MM.1S (cell line): ENCODE measurements around the gene DMGDH.

Experiments used
- DNase-seq: peaks from one replicate; pipeline ENCODE4 v3.0.0-alpha.2; 2015
- H2AFZ ChIP-seq: fragments of 300-600 bp; sonication (generic); 2 replicates; pipeline ENCODE4 v1.6.0; 2016; ENCODE audit warnings: antibody characterized with exemption, low read length
- H3F3A ChIP-seq: fragments of 300-600 bp; sonication (generic); 2 replicates; pipeline ENCODE4 v1.6.1; 2016; ENCODE audit warnings: mild to moderate bottlenecking, antibody characterized with exemption, low read length, moderate library complexity, mixed read lengths; ENCODE audit not compliant: insufficient read depth
- H3K27ac ChIP-seq: fragments of 300-600 bp; sonication (generic); 2 replicates; pipeline ENCODE4 v1.5.1; 2016; ENCODE audit warnings: mild to moderate bottlenecking, low read length
- H3K27me3 ChIP-seq: fragments of 300-600 bp; sonication (generic); replicated peaks from 2 replicates; pipeline ENCODE4 v1.6.0; 2016; ENCODE audit warnings: low read length; ENCODE audit not compliant: insufficient read depth
- H3K36me3 ChIP-seq: fragments of 300-600 bp; sonication (generic); replicated peaks from 2 replicates; pipeline ENCODE4 v1.6.1; 2016; ENCODE audit warnings: mild to moderate bottlenecking, low read length, mixed read lengths; ENCODE audit not compliant: insufficient read depth
- H3K4me1 ChIP-seq: fragments of 300-600 bp; sonication (generic); 2 replicates; pipeline ENCODE4 v1.6.1; 2016; ENCODE audit warnings: low read length, mixed read lengths
- H3K4me2 ChIP-seq: fragments of 300-600 bp; sonication (generic); 2 replicates; pipeline ENCODE4 v1.6.0; 2016; ENCODE audit warnings: low read depth, low read length
- H3K4me3 ChIP-seq: fragments of 300-600 bp; sonication (generic); 2 replicates; pipeline ENCODE4 v1.5.1; 2016; ENCODE audit warnings: low read length, mixed read lengths
- H3K79me2 ChIP-seq: fragments of 300-600 bp; sonication (generic); 2 replicates; pipeline ENCODE4 v1.6.1; 2016; ENCODE audit warnings: mixed run types, low read length, mixed read lengths
- H3K9ac ChIP-seq: fragments of 300-600 bp; sonication (generic); 2 replicates; pipeline ENCODE4 v1.6.1; 2016; ENCODE audit warnings: low read length, mixed read lengths
- H3K9me2 ChIP-seq: fragments of 300-600 bp; sonication (generic); replicated peaks from 2 replicates; pipeline ENCODE4 v1.6.1; 2016; ENCODE audit warnings: mild to moderate bottlenecking, low read length, mixed read lengths; ENCODE audit not compliant: insufficient read depth
- H3K9me3 ChIP-seq: fragments of 300-600 bp; sonication (generic); replicated peaks from 2 replicates; pipeline ENCODE4 v1.6.1; 2016; ENCODE audit warnings: mild to moderate bottlenecking, low read length, mixed read lengths; ENCODE audit not compliant: insufficient read depth
- H4K20me1 ChIP-seq: fragments of 300-600 bp; sonication (generic); 2 replicates; pipeline ENCODE4 v1.6.1; 2016; ENCODE audit warnings: mild to moderate bottlenecking, low read length, moderate library complexity, mixed read lengths; ENCODE audit not compliant: insufficient read depth
- CTCF ChIP-seq: fragments of 300-600 bp; sonication (generic); IDR thresholded peaks from 2 replicates; pipeline ENCODE4 v1.5.1; 2016; ENCODE audit warnings: antibody characterized with exemption, low read length, mixed read lengths
- EZH2 ChIP-seq: fragments of 300-600 bp; sonication (generic); optimal IDR thresholded peaks from 2 replicates; pipeline ENCODE3; 2017; ENCODE audit warnings: low read depth, mild to moderate bottlenecking, antibody characterized with exemption, low read length, mixed read lengths
- EZH2phosphoT487 ChIP-seq: fragments of 300-600 bp; sonication (generic); IDR thresholded peaks from 2 replicates; pipeline ENCODE4 v1.6.1; 2018; ENCODE audit warnings: antibody characterized with exemption, low read length

DMGDH gene

GRCh38 chr5:79093762-79094161, 24.3 kb upstream of the DMGDH start:
- Histone ChIP-seq H3K4me3 (no peak overlapping the region), H3K27me3 (no peaks in the 10 kb centered on the region), H3K36me3 (no peaks in the 10 kb centered on the region), H3K9ac (no peak overlapping the region), H3K4me1 (no peaks in the 10 kb centered on the region), H4K20me1 (no peaks in the 10 kb centered on the region), H3K9me3 (no peaks in the 10 kb centered on the region), H3K79me2 (no peaks in the 10 kb centered on the region), H3K4me2 (no peak overlapping the region), H3K9me2 (no peaks in the 10 kb centered on the region), H2AFZ (no peak overlapping the region), H3F3A (no peaks in the 10 kb centered on the region), H3K27ac (no peak overlapping the region)
- no peak for TF ChIP-seq EZH2phosphoT487
- no peak for TF ChIP-seq EZH2
- TF ChIP-seq CTCF: no peak
- no peak for DNase-seq

- no peaks in the 10 kb centered on the region for H3K27me3 ChIP-seq
- TF ChIP-seq CTCF: no peak
- no peak for TF ChIP-seq EZH2phosphoT487
- no peak for TF ChIP-seq EZH2
- no peaks in the 10 kb centered on the region for H3K36me3 ChIP-seq
- H3K9me2 ChIP-seq: no peaks in the 10 kb centered on the region
- no peak overlapping the region for H3K4me2 ChIP-seq
- no peaks in the 10 kb centered on the region for H3K9me3 ChIP-seq
- no peak overlapping the region for H3K4me3 ChIP-seq
- DNase-seq: no peak
- no peaks in the 10 kb centered on the region for H3F3A ChIP-seq
- no peak overlapping the region for H3K27ac ChIP-seq
- no peaks in the 10 kb centered on the region for H3K79me2 ChIP-seq
- no peak overlapping the region for H3K9ac ChIP-seq
- no peak overlapping the region for H2AFZ ChIP-seq
- no peaks in the 10 kb centered on the region for H4K20me1 ChIP-seq
- no peaks in the 10 kb centered on the region for H3K4me1 ChIP-seq
Observed at GRCh38 chr5:79091064-79091463, 21.6 kb upstream of the DMGDH start.

- Histone ChIP-seq H3K79me2 (no peaks in the 10 kb centered on the region), H3K4me3 (no peak overlapping the region), H3K4me1 (no peaks in the 10 kb centered on the region), H3K27me3 (no peaks in the 10 kb centered on the region), H3K9me2 (no peaks in the 10 kb centered on the region), H3K27ac (no peak overlapping the region), H3K4me2 (no peak overlapping the region), H3K9me3 (no peaks in the 10 kb centered on the region), H3K36me3 (no peaks in the 10 kb centered on the region), H3F3A (no peaks in the 10 kb centered on the region), H2AFZ (no peak overlapping the region), H3K9ac (no peak overlapping the region), H4K20me1 (no peaks in the 10 kb centered on the region)
- TF ChIP-seq EZH2phosphoT487: no peak
- TF ChIP-seq CTCF: no peak
- no peak for TF ChIP-seq EZH2
- no peak for DNase-seq
Observed at GRCh38 chr5:79088507-79088906, 19.0 kb upstream of the DMGDH start.
